ENCODE results near the gene ABCG1.

The ABCG1 gene

DNA sequence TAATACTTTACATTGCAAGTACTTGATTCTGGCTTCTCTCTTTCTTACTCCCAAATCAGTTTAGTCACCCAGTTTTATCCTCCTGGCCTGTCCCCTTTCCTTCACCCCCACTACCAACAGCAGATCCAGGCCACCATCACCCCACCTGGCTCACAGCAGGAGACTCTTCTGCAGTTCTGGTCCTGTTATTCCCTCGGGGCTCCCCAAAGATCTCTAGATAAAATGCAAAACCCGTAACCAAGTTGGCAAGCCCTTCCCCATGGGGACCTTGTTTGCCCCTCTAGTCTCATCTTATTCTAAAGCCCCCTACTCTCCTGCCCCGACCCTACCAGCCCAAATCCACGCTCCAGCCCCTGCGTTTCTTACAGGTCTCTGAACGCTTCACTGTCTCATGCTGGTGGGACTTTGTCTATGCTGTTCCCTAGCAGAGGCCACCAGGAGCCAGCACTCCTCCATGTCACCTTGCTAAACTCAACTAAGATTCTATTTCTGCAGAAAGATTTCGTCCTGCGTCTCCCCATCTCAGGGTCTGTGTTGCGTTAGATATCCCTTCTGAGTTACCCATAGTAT is 4.0 kb downstream of the ABCG1 start:
- H3K4me3 ChIP-seq (ENCODE audit: low read depth, low read length, poor library complexity, severe bottlenecking), result no peak overlapping the region
- H3K27me3 ChIP-seq (ENCODE audit: insufficient read depth, low read length), result no peaks in the 10 kb centered on the region
- peak overlapping the region; percentile 54 for H3K27ac ChIP-seq (ENCODE audit: low read depth, low read length, poor library complexity, severe bottlenecking)
- no peak overlapping the region; the same call in 1 of the 2 replicates for H3K9ac ChIP-seq (ENCODE audit: low read length)
- no peaks in the 10 kb centered on the region for H3K9me2 ChIP-seq (ENCODE audit: low read depth, low read length)
- TF ChIP-seq CTCF (IDR thresholded peaks at IDR 0.05; ENCODE audit: low read length) (no peak; the same call in 1 of the 2 replicates), EZH2 (IDR thresholded peaks at IDR 0.05; ENCODE audit: borderline replicate concordance, low read length) (no peak)
- no peaks in the 10 kb centered on the region for H4K20me1 ChIP-seq (ENCODE audit: insufficient read depth, low read length)
- 0 out of 2 replicates have a peak, but pooled peaks cover 4% of the 10 kb centered on the region for H3F3A ChIP-seq (ENCODE audit: insufficient read depth, low read length)
- no peaks in the 10 kb centered on the region for H3K9me3 ChIP-seq (ENCODE audit: low read length)
- H3K36me3 ChIP-seq (ENCODE audit: insufficient read depth, low read length), result no peaks in the 10 kb centered on the region
- H2AFZ ChIP-seq (ENCODE audit: low read length), result no peak overlapping the region
- no peak overlapping the region for H3K4me2 ChIP-seq (ENCODE audit: low read length)
- H3K4me1 ChIP-seq (ENCODE audit: insufficient read depth, low read length, severe bottlenecking), result peaks cover 76% of the 10 kb centered on the region
- no peaks in the 10 kb centered on the region for H3K79me2 ChIP-seq (ENCODE audit: insufficient read depth, low read length)

GRCh38 chr21:42223826-42224575 is 5.1 kb downstream of the ABCG1 start:
- Histone ChIP-seq H3K4me2 (ENCODE audit: low read length) (no peak overlapping the region), H3K9ac (ENCODE audit: low read length) (no peak overlapping the region), H3F3A (ENCODE audit: insufficient read depth, low read length) (0 out of 2 replicates have a peak, but pooled peaks cover 4% of the 10 kb centered on the region), H3K4me1 (ENCODE audit: insufficient read depth, low read length, severe bottlenecking) (peaks cover 87% of the 10 kb centered on the region), H3K4me3 (ENCODE audit: low read depth, low read length, poor library complexity, severe bottlenecking) (no peak overlapping the region), H2AFZ (ENCODE audit: low read length) (no peak overlapping the region), H3K9me2 (ENCODE audit: low read depth, low read length) (no peaks in the 10 kb centered on the region), H3K9me3 (ENCODE audit: low read length) (no peaks in the 10 kb centered on the region), H3K36me3 (ENCODE audit: insufficient read depth, low read length) (no peaks in the 10 kb centered on the region), H3K27me3 (ENCODE audit: insufficient read depth, low read length) (no peaks in the 10 kb centered on the region), H3K79me2 (ENCODE audit: insufficient read depth, low read length) (no peaks in the 10 kb centered on the region), H3K27ac (ENCODE audit: low read depth, low read length, poor library complexity, severe bottlenecking) (peak overlapping the region; percentile 54), H4K20me1 (ENCODE audit: insufficient read depth, low read length) (no peaks in the 10 kb centered on the region)
- no peak for TF ChIP-seq EZH2 (IDR thresholded peaks at IDR 0.05; ENCODE audit: borderline replicate concordance, low read length)
- TF ChIP-seq CTCF (IDR thresholded peaks at IDR 0.05; ENCODE audit: low read length), result no peak

DNA sequence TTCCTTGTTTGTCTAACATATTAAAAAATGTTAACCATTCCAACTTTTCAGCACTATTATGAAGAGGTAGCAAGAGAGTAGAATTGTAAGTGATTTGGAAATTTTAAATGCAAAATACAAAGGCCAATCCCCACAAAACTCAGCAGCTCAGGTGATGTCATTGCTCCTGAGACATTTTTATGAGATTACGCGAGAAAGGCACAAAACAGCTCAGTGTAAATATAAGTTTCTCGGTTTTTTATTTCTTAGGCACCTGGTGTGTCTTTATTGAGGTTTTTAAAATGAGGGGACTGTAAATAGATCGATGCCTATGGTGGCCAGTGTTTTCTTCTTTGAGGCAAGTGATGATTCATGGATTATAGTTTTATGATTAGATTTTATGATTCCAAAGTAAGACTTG is 6.1 kb downstream of the ABCG1 start:
- peaks cover 82% of the 10 kb centered on the region for H3K4me1 ChIP-seq (ENCODE audit: insufficient read depth, low read length, severe bottlenecking)
- no peaks in the 10 kb centered on the region for H3K27me3 ChIP-seq (ENCODE audit: insufficient read depth, low read length)
- H3K36me3 ChIP-seq (ENCODE audit: insufficient read depth, low read length), result no peaks in the 10 kb centered on the region
- no peaks in the 10 kb centered on the region for H3K9me3 ChIP-seq (ENCODE audit: low read length)
- TF ChIP-seq EZH2 (IDR thresholded peaks at IDR 0.05; ENCODE audit: borderline replicate concordance, low read length), result no peak
- H3K79me2 ChIP-seq (ENCODE audit: insufficient read depth, low read length), result no peaks in the 10 kb centered on the region
- H3K9me2 ChIP-seq (ENCODE audit: low read depth, low read length), result no peaks in the 10 kb centered on the region
- H3K4me3 ChIP-seq (ENCODE audit: low read depth, low read length, poor library complexity, severe bottlenecking), result no peak overlapping the region
- H2AFZ ChIP-seq (ENCODE audit: low read length), result no peak overlapping the region
- H3K4me2 ChIP-seq (ENCODE audit: low read length), result no peak overlapping the region
- H4K20me1 ChIP-seq (ENCODE audit: insufficient read depth, low read length), result no peaks in the 10 kb centered on the region
- no peak overlapping the region for H3K9ac ChIP-seq (ENCODE audit: low read length)
- peak overlapping the region; percentile 54 for H3K27ac ChIP-seq (ENCODE audit: low read depth, low read length, poor library complexity, severe bottlenecking)
- 0 out of 2 replicates have a peak, but pooled peaks cover 4% of the 10 kb centered on the region for H3F3A ChIP-seq (ENCODE audit: insufficient read depth, low read length)

Data from OCI-LY1 (cell line).